ENCODE results near the gene MRPS9. TPM values are rescaled to one million over a fixed set of nuclear protein-coding genes. Genes with fewer than 3 reads are reported as not detected.

The MRPS9 gene
- total and polyA plus RNA-seq, 3 experiments from 2014 or later: 32.2 to 51.8 (median 49.5) TPM

GRCh38 chr2:105102001-105102400, 64.1 kb downstream of the MRPS9 start:
- no peaks in the 10 kb centered on the region for H3K4me1 ChIP-seq (ENCODE audit: insufficient read depth, low read length)
- no peak overlapping the region for H3K4me3 Mint-ChIP-seq
- DNase-seq: no peak
- ChIA-PET CTCF (no interaction called here), POLR2A (no interaction called here)
- peaks cover 0 to 52% (median 39%) of the 10 kb centered on the region in 3 donors for H3K36me3 Mint-ChIP-seq
- H3K27ac ChIP-seq (ENCODE audit: low read depth, low read length): no peak overlapping the region
- no peak overlapping the region for H3K4me3 ChIP-seq (ENCODE audit: low read length)
- H3K36me3 ChIP-seq (ENCODE audit: insufficient read depth, low read length): peaks cover 7% of the 10 kb centered on the region
- H3K27ac Mint-ChIP-seq: peak overlapping the region in 3 of 8 donors; percentile 7 to 52 (median 51)
- H3K27me3 Mint-ChIP-seq: no peaks in the 10 kb centered on the region
- no peaks in the 10 kb centered on the region for H3K27me3 ChIP-seq (ENCODE audit: insufficient read depth, low read length, poor library complexity, severe bottlenecking)
- H3K4me1 Mint-ChIP-seq: no peaks in the 10 kb centered on the region
- H3K9me3 Mint-ChIP-seq: no peaks in the 10 kb centered on the region
- no peaks in the 10 kb centered on the region for H3K9me3 ChIP-seq (ENCODE audit: low read length)

GRCh38 chr2:105102963-105103421, 65.1 kb downstream of the MRPS9 start:
- Histone ChIP-seq H3K36me3 (ENCODE audit: insufficient read depth, low read length) (peaks cover 7% of the 10 kb centered on the region), H3K4me3 (ENCODE audit: low read length) (no peak overlapping the region), H3K4me1 (ENCODE audit: insufficient read depth, low read length) (no peaks in the 10 kb centered on the region), H3K27ac (ENCODE audit: low read depth, low read length) (no peak overlapping the region), H3K9me3 (ENCODE audit: low read length) (no peaks in the 10 kb centered on the region), H3K27me3 (ENCODE audit: insufficient read depth, low read length, poor library complexity, severe bottlenecking) (no peaks in the 10 kb centered on the region)
- Mint-ChIP-seq H3K27ac (peak overlapping the region in 4 of 8 donors; percentile 39 to 87 (median 72)), H3K27me3 (no peaks in the 10 kb centered on the region), H3K4me3 (no peak overlapping the region), H3K4me1 (no peaks in the 10 kb centered on the region), H3K9me3 (no peaks in the 10 kb centered on the region), H3K36me3 (peaks cover 0 to 47% (median 39%) of the 10 kb centered on the region in 3 donors)
- ChIA-PET CTCF (no interaction called here), POLR2A (no interaction called here)
- no peak for DNase-seq

DNA sequence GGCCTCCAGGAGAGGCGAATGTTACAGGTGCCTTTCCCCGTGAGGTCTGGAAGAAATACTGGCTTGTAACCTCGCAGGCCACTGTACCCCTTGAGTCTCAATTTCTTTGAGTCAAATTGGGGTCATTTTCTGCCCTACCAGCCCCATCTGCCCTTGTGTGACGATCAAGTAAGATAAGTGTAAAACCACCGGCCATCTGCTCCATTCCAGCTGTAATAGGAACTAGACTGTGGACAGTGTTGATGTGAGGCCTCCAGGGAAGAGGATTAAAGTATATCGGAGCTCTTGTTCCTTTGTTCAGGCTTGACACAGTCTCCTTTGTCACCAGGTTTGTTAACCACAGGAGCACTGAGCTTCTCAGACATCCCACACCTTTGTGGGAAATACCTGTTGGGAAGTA, 65.6 kb downstream of the MRPS9 start:
- Histone ChIP-seq H3K4me1 (ENCODE audit: insufficient read depth, low read length) (no peaks in the 10 kb centered on the region), H3K27ac (ENCODE audit: low read depth, low read length) (no peak overlapping the region), H3K27me3 (ENCODE audit: insufficient read depth, low read length, poor library complexity, severe bottlenecking) (no peaks in the 10 kb centered on the region), H3K9me3 (ENCODE audit: low read length) (no peaks in the 10 kb centered on the region), H3K36me3 (ENCODE audit: insufficient read depth, low read length) (peaks cover 7% of the 10 kb centered on the region), H3K4me3 (ENCODE audit: low read length) (no peak overlapping the region)
- H3K9me3 Mint-ChIP-seq: no peaks in the 10 kb centered on the region
- H3K27me3 Mint-ChIP-seq: no peaks in the 10 kb centered on the region
- CTCF ChIA-PET: interaction anchor here (0.8 kb wide), 1 partner anchor 11 kb away, joined by 5 read pairs; no protein-coding TSS in a partner anchor
- no peak overlapping the region for H3K27ac Mint-ChIP-seq
- peaks cover 0 to 42% (median 36%) of the 10 kb centered on the region in 3 donors for H3K36me3 Mint-ChIP-seq
- POLR2A ChIA-PET: no interaction called here
- no peaks in the 10 kb centered on the region for H3K4me1 Mint-ChIP-seq
- DNase-seq: no peak
- no peak overlapping the region for H3K4me3 Mint-ChIP-seq

DNA sequence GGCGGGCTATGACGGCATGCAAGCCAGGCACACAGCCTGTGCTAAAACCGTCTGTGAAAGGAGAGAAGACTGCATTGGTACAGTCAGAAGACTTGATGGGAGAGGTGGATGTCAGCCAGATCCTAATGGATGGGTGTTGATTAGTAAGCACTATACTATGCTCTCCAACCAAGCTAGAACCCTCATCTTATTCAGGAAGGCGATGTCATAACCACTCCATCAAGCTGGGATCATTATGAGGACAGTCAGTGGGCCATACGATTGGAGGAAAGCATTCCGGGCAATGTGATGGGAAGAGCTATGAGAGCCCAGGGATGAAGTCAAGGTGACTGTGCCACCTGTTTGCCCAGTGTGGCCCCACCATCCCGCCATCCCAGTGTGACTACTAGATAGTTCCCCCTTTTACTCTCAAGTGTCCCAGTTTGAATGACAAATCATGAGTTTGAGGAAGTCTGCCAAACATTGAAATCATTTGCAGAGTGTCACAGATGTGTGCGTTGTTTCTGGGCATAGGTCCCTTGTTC, 66.4 kb downstream of the MRPS9 start:
- Histone ChIP-seq H3K27ac (ENCODE audit: low read depth, low read length) (no peak overlapping the region), H3K36me3 (ENCODE audit: insufficient read depth, low read length) (peaks cover 7% of the 10 kb centered on the region), H3K4me3 (ENCODE audit: low read length) (no peak overlapping the region), H3K9me3 (ENCODE audit: low read length) (no peaks in the 10 kb centered on the region), H3K27me3 (ENCODE audit: insufficient read depth, low read length, poor library complexity, severe bottlenecking) (no peaks in the 10 kb centered on the region), H3K4me1 (ENCODE audit: insufficient read depth, low read length) (no peaks in the 10 kb centered on the region)
- CTCF ChIA-PET: interaction anchor here (0.8 kb wide), 1 partner anchor 10 kb away, joined by 5 read pairs; no protein-coding TSS in a partner anchor
- POLR2A ChIA-PET: no interaction called here
- Mint-ChIP-seq H3K36me3 (peaks cover 0 to 39% (median 34%) of the 10 kb centered on the region in 3 donors), H3K4me1 (no peaks in the 10 kb centered on the region), H3K27me3 (no peaks in the 10 kb centered on the region), H3K27ac (peak overlapping the region in 1 of 8 donors; percentile 66), H3K9me3 (no peaks in the 10 kb centered on the region), H3K4me3 (peak overlapping the region in 1 of 7 donors; percentile 10)
- DNase-seq: no peak

DNA sequence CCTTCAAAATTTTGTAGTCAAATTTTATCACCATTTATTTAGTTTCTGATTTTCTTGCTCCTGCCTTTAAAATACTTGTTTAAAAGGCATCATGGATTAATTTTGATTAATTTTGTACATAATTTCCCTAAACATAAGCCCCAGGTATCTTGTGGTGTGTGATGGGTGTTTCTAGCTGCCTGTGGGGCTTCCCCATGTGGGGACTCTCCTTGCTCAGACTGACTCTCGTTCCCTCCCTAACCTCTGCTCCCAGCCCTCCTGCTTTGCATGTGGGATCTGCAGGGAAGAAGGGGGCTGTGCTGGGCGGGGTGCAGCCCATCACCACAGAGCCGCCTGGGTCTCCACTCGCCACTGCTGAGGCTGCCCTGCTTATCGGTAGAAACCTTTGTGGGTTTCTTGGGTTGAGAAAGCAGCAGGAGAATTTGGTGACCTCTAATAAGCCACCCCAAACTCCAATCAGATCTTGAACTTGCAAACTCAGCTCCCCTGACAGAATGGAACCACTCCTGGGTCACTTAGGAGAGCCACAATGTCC, 72.5 kb downstream of the MRPS9 start:
- Histone ChIP-seq H3K4me3 (ENCODE audit: low read length) (no peak overlapping the region), H3K27ac (ENCODE audit: low read depth, low read length) (no peak overlapping the region), H3K27me3 (ENCODE audit: insufficient read depth, low read length, poor library complexity, severe bottlenecking) (no peaks in the 10 kb centered on the region), H3K9me3 (ENCODE audit: low read length) (no peaks in the 10 kb centered on the region), H3K36me3 (ENCODE audit: insufficient read depth, low read length) (no peaks in the 10 kb centered on the region), H3K4me1 (ENCODE audit: insufficient read depth, low read length) (no peaks in the 10 kb centered on the region)
- Mint-ChIP-seq H3K4me1 (no peaks in the 10 kb centered on the region), H3K9me3 (no peaks in the 10 kb centered on the region), H3K27me3 (no peaks in the 10 kb centered on the region), H3K27ac (peak overlapping the region in 1 of 8 donors; percentile 55), H3K4me3 (no peak overlapping the region), H3K36me3 (peaks cover 0 to 8% (median 5%) of the 10 kb centered on the region in 3 donors)
- no peak for DNase-seq
- CTCF ChIA-PET: interaction anchor here (1.5 kb wide), 1 partner anchor 129 kb away, joined by 4 read pairs; no protein-coding TSS in a partner anchor
- POLR2A ChIA-PET: no interaction called here

- ChIA-PET CTCF (interaction anchor here (1.5 kb wide), 1 partner anchor 127 kb away, joined by 4 read pairs; no protein-coding TSS in a partner anchor), POLR2A (no interaction called here)
- Mint-ChIP-seq H3K27ac (peak overlapping the region in 1 of 8 donors; percentile 47), H3K4me3 (no peak overlapping the region), H3K9me3 (no peaks in the 10 kb centered on the region), H3K4me1 (no peaks in the 10 kb centered on the region), H3K36me3 (peaks cover 0 to 8% (median 5%) of the 10 kb centered on the region in 3 donors), H3K27me3 (no peaks in the 10 kb centered on the region)
- no peaks in the 10 kb centered on the region for H3K9me3 ChIP-seq (ENCODE audit: low read length)
- H3K4me1 ChIP-seq (ENCODE audit: insufficient read depth, low read length): no peaks in the 10 kb centered on the region
- no peak overlapping the region for H3K4me3 ChIP-seq (ENCODE audit: low read length)
- DNase-seq: no peak
- no peaks in the 10 kb centered on the region for H3K36me3 ChIP-seq (ENCODE audit: insufficient read depth, low read length)
- no peaks in the 10 kb centered on the region for H3K27me3 ChIP-seq (ENCODE audit: insufficient read depth, low read length, poor library complexity, severe bottlenecking)
- no peak overlapping the region for H3K27ac ChIP-seq (ENCODE audit: low read depth, low read length)
Measured at GRCh38 chr2:105111365-105112150, 73.7 kb downstream of the MRPS9 start.

GRCh38 chr2:105112345-105112744, 74.5 kb downstream of the MRPS9 start:
- CTCF ChIA-PET: interaction anchor here (1.1 kb wide), 1 partner anchor 123 kb away, joined by 3 read pairs; no protein-coding TSS in a partner anchor
- Histone ChIP-seq H3K27me3 (ENCODE audit: insufficient read depth, low read length, poor library complexity, severe bottlenecking) (no peaks in the 10 kb centered on the region), H3K4me3 (ENCODE audit: low read length) (no peak overlapping the region), H3K36me3 (ENCODE audit: insufficient read depth, low read length) (no peaks in the 10 kb centered on the region), H3K4me1 (ENCODE audit: insufficient read depth, low read length) (no peaks in the 10 kb centered on the region), H3K27ac (ENCODE audit: low read depth, low read length) (no peak overlapping the region), H3K9me3 (ENCODE audit: low read length) (no peaks in the 10 kb centered on the region)
- H3K27me3 Mint-ChIP-seq: no peaks in the 10 kb centered on the region
- peak overlapping the region in 2 of 8 donors; percentile 56 to 69 for H3K27ac Mint-ChIP-seq
- H3K4me1 Mint-ChIP-seq: no peaks in the 10 kb centered on the region
- H3K36me3 Mint-ChIP-seq: peaks cover 0 to 8% (median 2%) of the 10 kb centered on the region in 3 donors
- H3K4me3 Mint-ChIP-seq: no peak overlapping the region
- H3K9me3 Mint-ChIP-seq: no peaks in the 10 kb centered on the region
- no peak for DNase-seq
- POLR2A ChIA-PET: no interaction called here

Data from CD8-positive, alpha-beta memory T cell (primary cell).